ENCODE results near the gene MEIS2.
A peak's percentile ranks its signal among the peaks of the same experiment; 100 is the strongest.

MEIS2 gene

DNA sequence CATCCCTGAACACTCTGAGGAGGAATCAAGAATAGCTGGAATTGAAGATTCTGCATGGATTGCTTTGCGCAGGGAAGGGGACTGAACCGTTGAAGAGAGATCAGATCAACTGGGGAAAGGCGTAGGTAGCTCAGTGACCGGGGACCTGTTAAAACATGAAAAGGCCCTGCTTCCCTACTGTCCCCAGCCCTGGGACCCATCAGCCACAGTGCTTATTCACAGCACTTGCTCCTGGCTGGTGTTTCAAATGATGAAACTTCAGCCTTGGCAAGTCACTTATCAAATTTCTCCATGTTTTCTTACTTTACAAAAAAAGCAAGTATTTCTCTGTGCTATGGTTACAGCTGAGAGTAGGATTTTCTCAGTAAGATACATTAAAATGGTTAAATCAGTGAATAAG lies 199.3 kb downstream of the MEIS2 start:
- DNase-seq (ENCODE audit: low read depth in 2 of 2) = no peak

DNA sequence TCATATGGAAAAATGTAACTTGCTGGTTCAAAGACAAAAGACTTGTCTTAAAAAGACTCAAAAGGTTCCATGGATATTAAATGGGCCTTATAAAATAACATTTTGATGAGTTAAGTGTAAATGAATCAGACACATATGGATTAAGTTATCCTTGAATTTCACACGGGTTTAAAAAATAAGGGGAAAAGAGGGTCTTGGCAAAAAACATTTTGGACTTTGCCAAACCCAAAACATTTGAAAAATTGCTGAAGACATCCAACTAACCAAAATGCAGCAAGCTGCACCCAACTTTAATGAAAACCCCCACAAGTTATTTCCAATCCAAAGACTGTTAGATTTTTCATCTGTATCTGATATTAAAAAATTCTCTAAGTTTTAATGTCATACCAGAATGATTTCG lies 200.7 kb downstream of the MEIS2 start:
- no peak for DNase-seq (ENCODE audit: low read depth in 2 of 2)

DNA sequence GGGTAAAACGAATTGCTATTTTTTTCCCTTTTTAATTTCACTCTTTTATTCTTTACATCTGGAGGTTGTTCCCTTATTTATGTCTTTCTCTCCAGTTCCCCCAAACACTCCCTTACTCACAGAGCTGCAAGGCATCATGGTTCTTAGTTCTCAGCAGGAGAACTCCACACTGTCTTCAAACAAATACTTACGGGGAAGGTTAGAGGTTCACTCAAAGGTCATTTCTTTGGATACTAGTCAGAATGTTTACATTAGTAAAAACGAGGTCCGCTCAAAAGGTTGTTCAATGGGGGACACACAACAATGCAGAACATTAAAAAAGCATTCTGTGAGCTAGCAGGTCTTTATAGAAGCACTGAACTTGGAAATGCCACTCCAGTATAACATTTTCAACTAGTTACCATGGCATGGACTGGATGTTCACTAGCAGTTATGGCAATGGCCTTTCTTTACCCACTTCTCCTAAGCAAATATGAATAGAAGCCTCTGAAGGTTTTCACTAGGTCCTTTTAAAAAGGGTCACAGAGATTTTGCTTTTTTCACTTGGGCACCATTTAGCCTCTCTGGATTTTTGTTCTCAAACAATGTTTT lies 201.7 kb downstream of the MEIS2 start:
- DNase-seq (ENCODE audit: low read depth in 2 of 2) = no peak

DNA sequence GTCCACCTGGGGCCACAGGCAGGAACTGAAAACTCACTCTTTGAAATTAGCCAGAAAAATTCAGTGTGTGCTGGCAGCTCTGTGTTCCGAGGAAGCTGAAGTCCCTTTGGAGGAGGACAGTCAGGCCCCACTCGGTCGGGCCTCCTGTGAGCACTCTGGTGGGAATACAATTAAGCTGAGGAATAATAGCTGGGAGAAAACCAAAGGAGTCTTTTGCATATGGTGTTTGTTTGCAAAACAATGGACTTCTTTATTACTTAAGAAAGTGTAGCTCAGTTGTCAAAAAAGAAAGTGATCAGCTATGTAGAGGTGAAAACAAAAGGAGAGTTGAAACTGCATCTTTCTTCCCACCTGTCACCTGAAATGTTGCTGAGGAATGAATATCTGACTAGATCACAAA lies 202.5 kb downstream of the MEIS2 start:
- no peak for DNase-seq (ENCODE audit: low read depth in 2 of 2)

DNA sequence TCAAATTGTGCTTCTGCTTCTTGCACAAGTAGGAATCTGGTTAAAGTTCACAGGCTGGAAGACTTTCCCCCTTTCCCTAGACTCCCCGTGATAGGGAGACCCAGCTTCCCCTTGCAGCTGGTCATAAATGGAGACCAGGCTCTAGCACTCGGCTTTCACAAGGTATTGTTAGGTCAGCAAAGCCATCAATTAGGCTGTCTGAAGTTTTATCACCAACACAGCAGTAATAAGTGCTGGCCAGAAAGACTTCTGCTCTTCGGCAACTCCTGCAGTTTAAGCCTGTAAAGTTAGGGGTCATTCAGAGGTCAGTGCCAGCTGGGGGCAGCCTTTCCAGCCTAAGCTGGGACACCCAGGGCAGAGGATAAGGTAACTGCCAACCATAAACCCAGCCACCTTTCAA lies 203.4 kb downstream of the MEIS2 start:
- no peak for DNase-seq (ENCODE audit: low read depth in 2 of 2)

DNA sequence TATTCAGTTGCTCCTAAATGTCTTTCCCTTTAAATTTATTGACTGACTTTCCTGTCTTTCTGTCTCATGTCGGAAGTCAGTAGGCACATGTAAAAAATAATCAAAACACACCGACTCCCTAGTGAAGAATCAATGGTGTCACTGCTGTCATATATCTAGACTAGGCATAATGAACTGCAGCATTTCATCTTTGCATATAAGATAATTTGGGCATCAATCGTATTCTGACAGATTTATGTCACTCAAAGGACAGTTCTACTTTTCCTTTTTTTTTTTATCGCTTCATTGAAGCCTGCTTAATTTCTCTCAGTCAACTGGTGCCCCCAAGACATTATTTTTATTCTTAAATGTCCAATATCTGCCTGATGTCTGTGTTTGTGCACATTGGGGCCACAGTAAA lies 206.3 kb downstream of the MEIS2 start:
- DNase-seq (ENCODE audit: low read depth in 2 of 2) = no peak

DNA sequence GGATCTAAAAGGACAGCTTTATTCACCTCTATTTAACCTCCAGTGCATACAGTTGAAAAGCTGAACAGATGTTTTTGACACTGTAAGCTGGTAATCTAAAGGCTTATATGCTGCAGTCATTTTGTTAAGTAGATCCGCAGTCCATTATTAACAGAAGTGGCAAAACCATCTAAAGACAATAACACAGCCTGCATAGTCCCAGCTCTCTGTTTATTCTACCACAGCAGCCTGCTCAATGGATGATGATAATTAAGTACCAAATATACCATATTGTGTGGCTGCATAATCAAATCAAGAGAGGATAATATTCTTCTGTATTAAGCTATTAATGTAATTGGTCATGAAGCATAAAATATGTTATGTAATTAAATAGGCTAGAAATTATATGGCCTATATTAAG lies 207.1 kb downstream of the MEIS2 start:
- DNase-seq (ENCODE audit: low read depth in 2 of 2) = no peak

DNA sequence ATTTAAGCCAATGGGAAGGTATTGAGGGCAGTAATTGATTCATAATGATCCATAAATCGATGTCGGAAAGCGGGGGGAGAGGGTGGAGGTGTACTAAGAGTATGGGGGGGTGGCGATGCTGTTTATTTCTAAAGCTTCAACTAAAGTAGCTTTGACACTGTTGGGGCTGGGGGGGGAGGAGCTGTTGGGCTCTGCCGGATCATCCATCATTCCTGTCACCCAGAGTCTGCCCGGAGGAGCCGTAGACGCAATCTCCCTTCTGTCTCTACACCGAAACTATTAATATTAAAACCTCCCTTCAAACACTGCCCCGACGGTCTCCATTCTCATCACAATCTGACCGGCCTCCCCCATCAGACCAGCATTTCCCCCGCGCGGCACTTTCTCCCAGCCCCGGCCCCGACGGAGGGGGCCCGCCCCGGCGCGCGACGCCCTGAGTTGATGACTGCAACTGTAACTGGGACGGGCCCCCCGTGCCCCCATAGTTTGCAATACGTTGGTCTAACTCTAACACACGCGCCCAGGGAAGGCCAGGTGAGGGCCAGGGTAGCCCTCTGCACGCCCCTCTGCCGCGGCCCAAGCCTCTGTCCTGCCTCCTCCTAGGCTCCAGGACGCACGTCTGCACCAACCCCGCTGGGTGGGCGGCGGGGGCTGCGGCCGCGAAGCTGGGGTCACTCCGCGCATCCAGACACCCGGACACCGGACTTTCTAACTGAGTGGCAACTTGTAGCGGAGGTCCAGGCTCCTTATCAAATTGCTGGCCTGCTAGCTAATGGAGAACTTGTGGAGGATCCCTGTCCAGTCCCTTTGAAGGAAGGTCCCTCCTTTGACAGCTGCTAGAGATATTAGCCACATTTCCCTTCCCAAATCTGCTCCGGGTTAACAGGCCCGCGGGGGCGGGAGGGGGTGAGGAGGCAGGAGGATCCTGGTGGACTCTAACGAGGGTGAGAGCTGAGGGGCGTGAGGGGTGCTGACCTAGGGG lies 212.0 kb downstream of the MEIS2 start:
- DNase-seq (ENCODE audit: low read depth in 2 of 2) = no peak

DNA sequence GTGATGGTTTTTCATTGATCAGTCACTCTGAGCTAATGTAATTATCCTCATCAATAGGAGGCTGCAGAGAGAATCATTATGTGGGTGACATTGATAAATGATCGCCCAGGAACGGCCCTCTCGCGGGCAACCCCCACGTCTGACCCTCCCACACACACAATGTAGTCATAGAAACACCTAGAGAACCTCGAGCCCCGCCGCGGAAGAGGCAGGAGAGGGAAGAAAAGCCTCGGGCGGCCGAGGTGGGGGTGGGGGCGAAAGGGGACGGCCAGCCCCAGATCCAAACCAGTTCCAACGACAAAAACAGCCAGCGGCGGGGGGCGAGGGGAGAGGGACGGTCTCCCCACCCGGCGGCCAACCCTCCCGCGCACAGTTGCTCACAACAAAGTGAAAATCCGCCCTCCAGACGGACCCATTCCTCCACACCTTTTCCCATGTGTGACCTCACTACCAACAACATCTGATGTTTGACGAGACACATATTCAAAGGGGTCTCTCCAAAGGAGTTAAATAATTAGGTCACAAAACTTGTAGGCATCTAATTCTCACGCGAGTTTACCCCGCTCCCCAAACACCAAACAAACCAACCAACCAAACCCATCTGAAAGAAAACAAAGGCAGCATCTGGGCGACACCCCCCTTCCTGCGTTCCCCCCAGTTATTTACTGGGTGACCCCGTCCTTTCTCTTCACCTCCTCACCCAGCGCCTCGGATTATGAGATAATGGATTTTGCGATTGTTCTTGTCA lies 213.0 kb downstream of the MEIS2 start:
- no peak for DNase-seq (ENCODE audit: low read depth in 2 of 2)

DNA sequence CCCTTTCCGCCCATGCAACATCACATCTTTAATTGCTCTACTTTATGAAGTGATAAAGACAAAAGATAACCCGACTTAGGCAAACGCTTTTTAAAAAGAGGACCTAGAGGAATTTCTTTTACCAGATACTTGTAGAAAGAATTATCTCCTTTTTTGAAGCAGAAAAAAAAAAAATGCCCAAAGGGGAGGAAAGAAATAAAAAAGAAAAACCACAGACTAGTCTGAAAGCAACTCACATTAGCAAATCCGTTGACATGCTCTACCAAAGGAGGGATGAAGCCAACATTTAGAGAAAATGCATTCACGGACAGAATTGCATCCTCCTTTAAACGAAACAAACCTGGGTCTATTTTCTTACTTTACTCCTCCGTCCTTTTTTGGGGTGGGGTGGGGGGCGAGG lies 213.6 kb downstream of the MEIS2 start:
- DNase-seq (ENCODE audit: low read depth in 2 of 2) = no peak

DNA sequence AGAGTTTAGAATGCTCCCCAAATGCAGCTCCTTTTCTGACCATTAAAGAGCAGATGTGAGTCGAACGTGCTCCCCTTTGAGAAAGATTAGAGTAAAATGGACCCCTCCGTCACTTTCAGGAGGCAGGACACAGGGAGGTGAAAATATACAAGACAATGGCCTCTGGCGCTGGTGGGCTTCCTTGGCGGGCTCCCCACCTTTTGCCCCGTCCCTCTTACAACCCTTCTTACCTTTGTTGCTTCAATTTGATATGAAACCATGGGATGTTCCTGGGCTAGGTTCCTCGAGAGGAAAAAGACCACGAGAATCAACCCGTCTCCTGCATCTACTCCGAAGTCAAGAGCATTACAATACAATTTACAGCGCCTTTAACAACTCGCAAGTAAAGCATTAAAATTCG lies 214.2 kb downstream of the MEIS2 start:
- no peak for DNase-seq (ENCODE audit: low read depth in 2 of 2)

DNA sequence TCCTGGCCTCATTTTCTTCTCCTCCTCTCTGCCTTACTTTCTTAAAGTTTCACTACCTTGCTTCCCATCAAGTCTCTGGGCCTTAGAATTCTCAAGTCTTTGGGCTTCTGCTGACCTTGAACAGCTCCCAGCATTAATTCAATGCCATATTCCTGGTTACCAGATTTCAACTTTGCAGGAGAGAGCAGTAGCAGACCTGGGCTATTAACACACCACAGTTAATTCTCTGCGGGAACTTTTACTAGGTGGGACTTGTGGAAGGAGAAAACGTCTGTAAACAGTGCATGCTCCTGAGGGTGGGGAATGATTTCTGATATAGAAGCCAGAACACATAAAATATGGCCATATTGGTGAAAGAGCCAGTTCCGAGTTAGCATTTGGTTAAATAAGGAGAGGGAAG lies 214.6 kb downstream of the MEIS2 start:
- no peak for DNase-seq (ENCODE audit: low read depth in 2 of 2)

DNA sequence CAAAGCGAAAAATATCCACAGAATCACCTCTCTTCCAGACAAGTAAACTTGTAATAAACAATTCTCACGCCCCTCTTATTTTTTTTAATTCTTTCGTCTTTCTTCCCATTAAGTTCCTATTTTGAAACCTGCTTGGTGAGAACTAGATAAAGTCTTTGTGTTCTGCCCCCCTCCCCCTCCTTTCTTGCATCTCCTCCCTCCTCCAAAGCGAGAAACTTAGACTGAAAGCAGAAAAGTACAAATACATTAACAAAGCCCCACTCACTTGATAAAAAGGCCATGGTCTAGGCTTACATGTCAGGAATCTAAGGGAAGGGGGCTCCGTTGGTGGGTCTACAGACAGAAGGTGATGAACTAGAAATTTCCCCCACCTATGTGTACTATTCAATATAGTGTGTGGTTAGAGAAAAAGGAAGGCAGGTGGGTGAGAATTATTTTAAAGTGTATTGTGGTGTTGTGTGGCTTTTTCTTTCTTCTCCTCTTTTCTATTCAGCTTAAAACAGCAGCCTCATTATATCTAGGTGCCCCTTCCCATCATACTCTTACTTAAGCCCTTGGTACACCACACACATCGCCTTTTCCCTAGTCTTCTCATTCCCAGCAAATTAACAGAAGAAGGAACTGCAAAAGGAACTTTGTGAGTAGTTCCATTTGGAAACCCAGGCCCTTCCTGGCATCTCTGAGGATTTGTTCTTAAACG lies 215.3 kb downstream of the MEIS2 start:
- no peak for DNase-seq (ENCODE audit: low read depth in 2 of 2)

DNA sequence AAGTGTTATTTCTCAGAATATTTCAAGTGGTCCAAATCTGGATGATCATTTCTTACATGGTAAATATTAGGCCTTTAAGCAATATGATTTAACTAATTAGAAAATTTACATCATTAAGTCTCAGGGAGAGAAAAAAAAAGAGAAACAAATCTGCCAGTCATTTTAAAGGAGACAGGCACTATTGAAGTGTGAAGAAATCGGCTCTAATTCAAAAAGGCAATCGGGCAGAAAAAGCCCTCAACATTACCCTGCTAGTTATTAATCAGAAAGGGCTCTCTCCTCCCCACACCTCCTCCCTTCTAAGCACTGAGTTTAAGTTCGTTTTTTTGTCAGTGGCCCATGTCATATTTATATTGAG lies 215.9 kb downstream of the MEIS2 start:
- DNase-seq (ENCODE audit: low read depth in 2 of 2) = no peak

DNA sequence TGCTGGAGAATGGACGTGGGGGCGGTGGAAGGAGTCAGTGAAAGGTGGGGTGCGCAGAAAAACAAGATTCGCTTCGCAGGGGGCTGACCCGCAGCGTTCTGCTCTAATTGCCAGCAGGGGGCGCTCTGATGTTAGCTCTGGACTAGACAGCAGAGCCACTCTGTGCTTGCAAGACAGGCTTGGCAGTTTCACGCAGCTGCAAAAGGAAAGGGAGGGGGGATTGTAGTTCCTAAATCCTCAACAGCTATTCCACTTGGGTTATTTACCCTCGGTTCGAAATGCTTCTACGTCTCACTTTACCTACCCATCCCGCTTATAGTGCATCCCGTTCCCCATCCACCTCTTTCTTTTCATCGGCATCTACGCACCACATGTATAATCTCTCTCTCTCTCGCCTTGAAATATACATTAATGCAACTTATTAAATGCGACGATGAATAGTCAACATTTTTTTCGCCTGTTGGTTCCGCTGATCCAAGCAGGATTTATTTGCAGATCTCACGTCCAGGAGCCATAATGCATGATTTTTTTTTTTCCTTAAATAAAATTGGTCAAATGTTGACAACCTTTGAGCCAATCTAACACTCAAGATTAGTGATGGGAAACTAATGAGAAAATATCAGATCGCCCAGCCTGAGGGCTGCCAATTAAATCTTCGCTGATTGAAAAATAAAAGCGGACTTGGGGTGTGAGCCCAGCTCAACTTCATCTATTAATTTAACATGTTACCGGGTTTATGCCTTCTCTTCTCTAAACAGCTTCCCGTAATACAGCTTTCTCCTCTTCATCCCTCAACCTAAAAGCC lies 216.4 kb downstream of the MEIS2 start:
- peak in 1 of 2 donors; percentile 22 for DNase-seq (ENCODE audit: low read depth in 2 of 2)

DNA sequence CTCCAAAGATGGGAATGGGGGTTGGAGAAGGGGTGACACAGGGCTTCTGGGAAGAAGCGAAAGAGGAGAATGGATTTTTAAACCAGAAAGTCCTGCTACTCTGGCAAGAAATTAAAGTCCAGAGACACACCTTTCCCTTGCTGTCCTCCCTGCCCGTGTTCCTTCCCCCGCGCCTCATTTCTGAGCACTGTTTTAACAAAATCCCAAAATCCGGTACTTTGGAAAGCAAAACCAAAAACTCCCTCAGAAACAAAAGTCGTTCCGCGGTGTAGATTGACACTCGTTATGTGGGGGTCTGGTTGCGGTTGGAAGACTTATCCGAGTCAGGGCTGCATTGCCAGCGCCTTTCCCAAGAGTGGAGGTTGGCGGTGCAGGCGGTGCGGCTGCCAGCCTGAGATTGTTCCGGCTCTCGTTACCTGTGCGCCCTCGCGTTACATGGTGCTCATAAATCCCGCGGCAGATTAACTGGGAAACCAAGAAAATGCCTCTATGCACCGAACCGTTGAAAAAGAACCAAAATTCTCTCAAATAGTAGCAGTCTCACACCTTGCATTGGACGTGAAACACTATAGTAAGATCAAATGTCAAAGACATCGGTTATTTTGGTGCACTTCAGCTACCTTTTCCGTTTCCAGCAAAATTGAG lies 217.7 kb downstream of the MEIS2 start:
- no peak for DNase-seq (ENCODE audit: low read depth in 2 of 2)

DNA sequence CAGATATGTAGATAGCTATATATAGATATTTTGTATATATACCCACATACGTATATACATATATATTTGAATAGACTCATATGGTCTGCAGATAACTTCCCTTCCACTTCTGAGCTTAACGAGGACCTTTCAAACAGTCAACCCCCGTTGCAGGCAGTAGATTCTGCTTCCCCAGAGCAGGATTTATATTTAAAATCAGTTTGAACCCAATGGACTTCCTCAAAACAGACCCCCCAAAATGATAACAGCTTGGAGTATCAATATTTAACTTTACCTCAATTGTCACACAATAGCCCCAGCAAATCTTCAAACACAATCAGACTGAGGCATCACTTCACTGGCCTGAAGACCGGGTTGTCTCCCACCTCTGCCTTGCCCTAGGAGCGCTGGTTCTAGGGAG lies 218.3 kb downstream of the MEIS2 start:
- no peak for DNase-seq (ENCODE audit: low read depth in 2 of 2)

DNA sequence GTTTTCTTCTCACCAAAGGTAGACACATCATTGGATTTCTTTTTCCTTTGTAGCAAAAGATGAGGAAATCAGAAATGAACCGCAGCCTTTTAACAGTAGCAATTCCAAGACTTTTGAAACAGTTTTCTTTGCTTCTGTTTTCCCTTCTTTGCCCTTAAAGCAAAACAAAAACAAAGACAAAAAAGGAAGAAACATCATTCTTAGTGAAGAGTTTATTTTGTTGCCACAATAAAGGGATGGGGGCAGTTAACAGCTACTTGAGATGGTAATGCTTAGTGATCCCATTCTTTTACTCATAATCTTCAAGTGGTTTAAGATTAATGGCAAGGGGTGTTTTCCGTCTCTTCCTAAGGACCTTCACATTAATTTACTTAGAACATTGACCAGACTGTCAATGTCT lies 218.8 kb downstream of the MEIS2 start:
- DNase-seq (ENCODE audit: low read depth in 2 of 2) = no peak

DNA sequence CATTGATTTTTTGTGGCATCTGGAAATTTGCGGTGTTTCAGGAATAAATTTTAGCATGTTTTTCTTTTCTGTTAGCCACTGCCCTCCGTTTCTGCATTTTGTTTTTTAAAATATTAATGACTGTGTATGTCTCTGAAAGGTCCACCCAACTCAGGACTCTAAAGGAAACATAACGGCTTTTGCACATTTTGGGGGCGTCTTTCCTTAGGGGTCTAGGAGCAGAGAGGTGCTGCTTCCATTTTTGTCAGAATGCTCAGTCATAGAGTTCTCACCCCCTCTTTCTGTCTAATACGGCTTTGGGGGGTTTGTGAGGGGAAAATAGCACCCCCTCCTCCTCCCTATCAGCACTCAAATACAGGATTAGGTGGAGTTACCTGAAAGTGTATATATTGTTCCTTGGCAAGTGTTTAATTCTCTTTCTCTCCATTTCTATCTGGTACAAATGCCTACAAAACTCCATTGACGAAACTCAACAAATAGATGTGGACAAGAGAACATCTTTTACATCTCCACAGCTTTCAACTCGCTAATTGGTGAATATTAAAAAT lies 219.4 kb downstream of the MEIS2 start:
- no peak for DNase-seq (ENCODE audit: low read depth in 2 of 2)

DNA sequence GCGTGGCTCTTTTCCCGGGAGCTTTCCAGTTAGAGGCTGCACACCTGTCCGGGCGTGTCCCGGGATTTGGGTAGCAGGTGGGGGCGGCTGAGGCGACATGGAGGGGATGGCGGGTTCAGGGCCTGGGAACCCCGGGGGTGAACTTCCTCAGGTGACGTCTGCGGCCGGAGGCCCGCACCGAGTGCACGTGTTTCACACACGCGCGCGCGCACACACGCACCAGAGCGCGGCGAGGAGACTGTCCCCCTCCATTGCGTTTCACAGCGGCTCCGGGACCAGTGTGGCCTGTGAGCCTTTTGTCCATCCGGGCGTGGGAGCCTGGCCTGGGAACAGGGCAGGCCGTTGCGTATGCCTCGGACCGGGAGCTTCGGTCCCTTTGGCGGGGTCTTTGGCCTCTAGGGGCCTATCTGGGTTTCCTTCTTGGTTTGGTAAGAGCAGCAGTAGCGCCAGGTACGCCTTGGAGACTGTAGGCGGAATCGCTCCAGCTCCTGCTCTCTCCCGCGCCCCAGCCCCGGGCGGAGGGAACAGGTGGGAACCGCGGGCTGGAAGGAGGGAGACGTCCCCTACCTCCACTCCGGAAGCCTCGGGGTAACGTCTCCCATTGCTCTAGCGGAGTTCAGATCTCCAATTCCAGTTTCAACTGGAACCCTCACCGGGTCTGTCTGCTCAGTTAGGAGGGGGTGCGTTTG lies 220.0 kb downstream of the MEIS2 start:
- DNase-seq (ENCODE audit: low read depth in 2 of 2) = no peak

Data from stimulated activated CD4-positive, alpha-beta T cell treated with anti-CD3 and anti-CD28 coated beads, Interleukin-1b, Interleukin-23, amount 100 ng/mL, for 1 hour (primary cell).